SK-N-SH (cell line): ENCODE results near the gene DYNC1H1. TPM values are rescaled to one million over a fixed set of nuclear protein-coding genes. Genes with fewer than 3 reads are reported as not detected.

ENCODE experiments used
- CTCF ChIA-PET: fragments of 300-600, 350-600 bp; formaldehyde crosslinking; extraction: SDS; loops from one replicate; lab custom pipeline; 2021; lab: Yijun Ruan, JAX
- POLR2A ChIA-PET: fragments of 350-600 bp; sonication (Branson Sonifier 250); formaldehyde crosslinking; extraction: SDS; loops from one replicate; lab custom pipeline; 2020; ENCODE audit warnings: antibody characterized with exemption, inconsistent platforms; lab: Yijun Ruan, JAX
- DNase-seq: peaks from one replicate; pipeline ENCODE4 v3.0.0; 2012
- H2AFZ ChIP-seq: fragments of 200-600 bp; sonication (generic); 2 replicates; pipeline ENCODE4 v1.8.1; 2016; ENCODE audit warnings: antibody characterized with exemption, mild to moderate bottlenecking, low read depth
- H3F3A ChIP-seq: fragments of 200-600 bp; sonication (generic); replicated peaks from 2 replicates; pipeline ENCODE3; 2016; ENCODE audit warnings: antibody characterized with exemption, mild to moderate bottlenecking; ENCODE audit not compliant: insufficient read depth
- H3K27ac ChIP-seq, 2 experiments: fragments of 200-500 bp in 1 of 2; fragments of 200-600 bp in 1 of 2; sonication (Bioruptor generic) in 1 of 2; sonication (generic), shearing (Covaris generic) in 1 of 2; 2 replicates each; pipeline versions ENCODE4 v1.5.1 to v1.6.1; 2014 to 2016; ENCODE audit warnings: low read depth in 2 of 2, inconsistent platforms in 1 of 2, low read length in 1 of 2, mild to moderate bottlenecking in 1 of 2, mixed read lengths in 1 of 2
- H3K27me3 ChIP-seq: fragments of 200-600 bp; sonication (generic), shearing (Covaris generic); 2 replicates; pipeline ENCODE4 v1.6.1; 2016; ENCODE audit warnings: mixed run types; ENCODE audit not compliant: insufficient read depth
- H3K36me3 ChIP-seq, 2 experiments: fragments of 200-500 bp in 1 of 2; fragments of 200-600 bp in 1 of 2; sonication (Bioruptor generic) in 1 of 2; sonication (generic) in 1 of 2; replicated peaks in 1 of 2; 2 replicates each; pipeline versions ENCODE3 to v1.5.1; 2014 to 2016; ENCODE audit warnings: low read length in 1 of 2, mild to moderate bottlenecking in 1 of 2; ENCODE audit not compliant: insufficient read depth in 2 of 2, control insufficient read depth in 1 of 2
- H3K4me1 ChIP-seq, 2 experiments: fragments of 200-500 bp in 1 of 2; fragments of 200-600 bp in 1 of 2; sonication (Bioruptor generic) in 1 of 2; sonication (generic), shearing (Covaris generic) in 1 of 2; 2 replicates each; pipeline versions ENCODE4 v1.5.1 to v1.6.1; 2014 to 2016; ENCODE audit warnings: low read depth in 1 of 2, low read length in 1 of 2, mixed run types in 1 of 2; ENCODE audit not compliant: insufficient read depth in 2 of 2, control insufficient read depth in 1 of 2
- H3K4me2 ChIP-seq: fragments of 200-600 bp; sonication (generic), shearing (Covaris generic); 2 replicates; pipeline ENCODE4 v1.6.1; 2017; ENCODE audit warnings: mixed run types
- H3K4me3 ChIP-seq, 2 experiments: fragments of 200-500 bp in 1 of 2; fragments of 200-600 bp in 1 of 2; sonication (Bioruptor generic) in 1 of 2; sonication (generic), shearing (Covaris generic) in 1 of 2; 2 replicates each; pipeline versions ENCODE4 v1.5.1 to v1.8.1; 2014 to 2016; ENCODE audit warnings: low read depth in 2 of 2, inconsistent platforms in 1 of 2, low read length in 1 of 2, mild to moderate bottlenecking in 1 of 2, mixed read lengths in 1 of 2, moderate library complexity in 1 of 2
- H3K79me2 ChIP-seq: fragments of 200-600 bp; sonication (generic); 2 replicates; pipeline ENCODE4 v1.8.1; 2017; ENCODE audit warnings: mild to moderate bottlenecking; ENCODE audit not compliant: insufficient read depth
- H3K9ac ChIP-seq: fragments of 200-600 bp; sonication (generic); 2 replicates; pipeline ENCODE4 v1.6.1; 2017; ENCODE audit warnings: mixed run types
- H3K9me2 ChIP-seq: fragments of 200-600 bp; sonication (generic); 2 replicates; pipeline ENCODE4 v1.6.1; 2017; ENCODE audit warnings: mixed run types
- H3K9me3 ChIP-seq: fragments of 200-600 bp; sonication (generic); 2 replicates; pipeline ENCODE4 v1.6.1; 2017; ENCODE audit warnings: mixed run types, mild to moderate bottlenecking, moderate library complexity
- H4K20me1 ChIP-seq: fragments of 200-600 bp; sonication (generic); 2 replicates; pipeline ENCODE4 v1.6.1; 2017; ENCODE audit warnings: mild to moderate bottlenecking, mixed run types; ENCODE audit not compliant: insufficient read depth
- EZH2phosphoT487 ChIP-seq: fragments of 200-600 bp; sonication (generic); IDR thresholded peaks from 2 replicates; pipeline ENCODE4 v1.6.1; 2017; ENCODE audit warnings: low read depth, mixed run types, mild to moderate bottlenecking, antibody characterized with exemption, moderate library complexity, borderline replicate concordance
- FOSL2 ChIP-seq: IDR thresholded peaks from 2 replicates; pipeline ENCODE4 v1.4.0; 2012; ENCODE audit warnings: low read depth, mild to moderate bottlenecking, moderate library complexity, borderline replicate concordance
- FOXM1 ChIP-seq: IDR thresholded peaks from 2 replicates; pipeline ENCODE4 v1.4.0; 2012; ENCODE audit warnings: low read depth, mild to moderate bottlenecking
- GATA2 ChIP-seq: sonication (generic); formaldehyde crosslinking; IDR thresholded peaks from 2 replicates; pipeline ENCODE4 v1.5.0; 2020; ENCODE audit warnings: mild to moderate bottlenecking, missing genetic modification reagents
- NFIC ChIP-seq: IDR thresholded peaks from 2 replicates; pipeline ENCODE4 v1.4.0; 2012; ENCODE audit warnings: borderline replicate concordance
- NRF1 ChIP-seq: IDR thresholded peaks from 2 replicates; pipeline ENCODE4 v1.6.1; 2012; ENCODE audit warnings: low read depth, mild to moderate bottlenecking, low read length
- RAD21 ChIP-seq: IDR thresholded peaks from 2 replicates; pipeline ENCODE4 v1.6.1; 2012; ENCODE audit warnings: mild to moderate bottlenecking, low read length
- RCOR1 ChIP-seq: fragments of 150-350 bp; IDR thresholded peaks from 2 replicates; pipeline ENCODE4 v1.6.1; 2017; ENCODE audit warnings: antibody characterized with exemption, low read length
- RFX5 ChIP-seq: IDR thresholded peaks from 2 replicates; pipeline ENCODE4 v1.6.1; 2012; ENCODE audit warnings: mild to moderate bottlenecking, improper control_type of control experiment, low read length
- RXRA ChIP-seq: IDR thresholded peaks from 2 replicates; pipeline ENCODE4 v1.4.0; 2012; ENCODE audit warnings: low read depth, mild to moderate bottlenecking, borderline replicate concordance
- SIN3A ChIP-seq: IDR thresholded peaks from 2 replicates; pipeline ENCODE4 v1.6.1; 2012; ENCODE audit warnings: low read depth, mild to moderate bottlenecking, low read length, moderate library complexity, borderline replicate concordance
- SMC3 ChIP-seq: IDR thresholded peaks from 2 replicates; pipeline ENCODE4 v1.6.1; 2012; ENCODE audit warnings: low read depth, low read length, improper control_type of control experiment
- TAF1 ChIP-seq: IDR thresholded peaks from 2 replicates; pipeline ENCODE4 v1.6.1; 2012; ENCODE audit warnings: low read depth, mild to moderate bottlenecking, low read length, moderate library complexity, borderline replicate concordance
- TCF12 ChIP-seq: IDR thresholded peaks from 2 replicates; pipeline ENCODE4 v1.4.0; 2012
- YY1 ChIP-seq: IDR thresholded peaks from 2 replicates; pipeline ENCODE4 v1.4.0; 2012; ENCODE audit warnings: low read depth, mild to moderate bottlenecking
- WGBS: methylation state at CpG from one replicate; pipeline ENCODE4 v1.1.6; 2017; ENCODE audit warnings: low lambda C conversion rate; 5-methylcytosine and 5-hydroxymethylcytosine counted together
- polyA plus RNA-seq, 3 experiments: library from polyadenylated mRNA; depleted of rRNA; stranded (reverse); fragments of >200 nt; gene quantifications; 2 replicates each; pipeline ENCODE4 v1.2.3, GENCODE V29; 2012
- TF ChIP-seq, protein P1 (sequence below): IDR thresholded peaks from 2 replicates; pipeline ENCODE4 v1.4.0; 2012; ENCODE audit warnings: low read depth, borderline replicate concordance
- TF ChIP-seq, protein P2 (sequence below): IDR thresholded peaks from 2 replicates; pipeline ENCODE4 v1.6.1; 2012; ENCODE audit warnings: mild to moderate bottlenecking, low read depth, low read length, moderate library complexity
- TF ChIP-seq, protein P3 (sequence below): fragments of 150-350 bp; IDR thresholded peaks from 2 replicates; pipeline ENCODE4 v1.6.1; 2016; ENCODE audit warnings: mild to moderate bottlenecking, low read depth, low read length

DYNC1H1 gene
- polyA plus RNA-seq, 1 of the 3 experiments (the other 2 are of a cell fraction): 140 TPM

DNA sequence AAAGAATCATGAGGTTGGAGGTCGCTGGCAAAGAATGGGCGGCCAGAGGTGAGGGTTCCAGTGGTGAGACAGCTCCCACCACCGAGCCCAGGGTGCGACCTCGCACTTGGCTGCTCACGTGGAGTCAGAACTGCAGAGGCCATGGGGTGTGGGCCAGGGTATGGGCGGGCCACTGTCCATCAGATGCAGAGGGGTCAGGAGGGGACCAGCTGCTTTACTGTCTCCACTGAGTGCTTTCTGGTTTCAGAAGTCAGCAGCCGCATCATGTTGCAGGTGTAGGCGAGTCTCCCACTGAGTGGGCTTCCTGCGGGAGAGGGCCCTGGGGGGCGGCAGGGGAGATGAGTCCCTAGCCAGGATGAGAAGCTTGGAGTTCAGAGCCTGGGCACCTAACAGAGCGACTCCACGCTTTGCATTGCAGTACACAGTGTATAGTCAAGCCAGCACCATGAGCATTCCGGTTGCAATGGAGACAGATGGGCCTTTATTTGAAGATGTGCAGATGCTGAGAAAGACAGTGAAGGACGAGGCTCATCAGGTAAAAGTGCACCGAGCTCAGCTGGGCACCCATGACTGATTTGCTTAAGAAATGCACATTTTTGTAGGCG, 46.9 kb upstream of the DYNC1H1 start:
- 92% methylated on average over 16 of the region's 17 CpGs for WGBS
- H3K27ac ChIP-seq: no peak overlapping the region
- H3F3A ChIP-seq: no peaks in the 10 kb centered on the region
- CTCF ChIA-PET: interaction anchor here (1.1 to 2.5 kb wide), 2 partner anchors 147 to 179 kb away, joined by 3 to 6 read pairs; no protein-coding TSS in a partner anchor
- no peaks in the 10 kb centered on the region for H3K9me3 ChIP-seq
- POLR2A ChIA-PET: no interaction called here
- DNase-seq: no peak
- H3K4me1 ChIP-seq: no peaks in the 10 kb centered on the region
- peaks cover 24 to 32% of the 10 kb centered on the region in 2 experiments for H3K36me3 ChIP-seq
- no peak overlapping the region for H3K4me2 ChIP-seq
- H3K9me2 ChIP-seq: no peaks in the 10 kb centered on the region
- H3K4me3 ChIP-seq: no peak overlapping the region
- H3K9ac ChIP-seq: no peak overlapping the region
- H3K79me2 ChIP-seq: no peaks in the 10 kb centered on the region
- H2AFZ ChIP-seq: no peak overlapping the region
- no peaks in the 10 kb centered on the region for H4K20me1 ChIP-seq
- no peaks in the 10 kb centered on the region for H3K27me3 ChIP-seq
- TF ChIP-seq YY1: no peak
- TF ChIP-seq EZH2phosphoT487: no peak
- no peak for TF ChIP-seq RFX5
- TF ChIP-seq NFIC: no peak
- TF ChIP-seq, protein P1, sequence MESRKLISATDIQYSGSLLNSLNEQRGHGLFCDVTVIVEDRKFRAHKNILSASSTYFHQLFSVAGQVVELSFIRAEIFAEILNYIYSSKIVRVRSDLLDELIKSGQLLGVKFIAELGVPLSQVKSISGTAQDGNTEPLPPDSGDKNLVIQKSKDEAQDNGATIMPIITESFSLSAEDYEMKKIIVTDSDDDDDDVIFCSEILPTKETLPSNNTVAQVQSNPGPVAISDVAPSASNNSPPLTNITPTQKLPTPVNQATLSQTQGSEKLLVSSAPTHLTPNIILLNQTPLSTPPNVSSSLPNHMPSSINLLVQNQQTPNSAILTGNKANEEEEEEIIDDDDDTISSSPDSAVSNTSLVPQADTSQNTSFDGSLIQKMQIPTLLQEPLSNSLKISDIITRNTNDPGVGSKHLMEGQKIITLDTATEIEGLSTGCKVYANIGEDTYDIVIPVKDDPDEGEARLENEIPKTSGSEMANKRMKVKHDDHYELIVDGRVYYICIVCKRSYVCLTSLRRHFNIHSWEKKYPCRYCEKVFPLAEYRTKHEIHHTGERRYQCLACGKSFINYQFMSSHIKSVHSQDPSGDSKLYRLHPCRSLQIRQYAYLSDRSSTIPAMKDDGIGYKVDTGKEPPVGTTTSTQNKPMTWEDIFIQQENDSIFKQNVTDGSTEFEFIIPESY: no peak
- TF ChIP-seq FOSL2: no peak
- TF ChIP-seq RCOR1: no peak
- TF ChIP-seq SMC3: no peak
- TF ChIP-seq TCF12: no peak
- no peak for TF ChIP-seq RAD21
- no peak for TF ChIP-seq NRF1
- no peak for TF ChIP-seq FOXM1
- no peak for TF ChIP-seq TAF1
- TF ChIP-seq, protein P2, sequence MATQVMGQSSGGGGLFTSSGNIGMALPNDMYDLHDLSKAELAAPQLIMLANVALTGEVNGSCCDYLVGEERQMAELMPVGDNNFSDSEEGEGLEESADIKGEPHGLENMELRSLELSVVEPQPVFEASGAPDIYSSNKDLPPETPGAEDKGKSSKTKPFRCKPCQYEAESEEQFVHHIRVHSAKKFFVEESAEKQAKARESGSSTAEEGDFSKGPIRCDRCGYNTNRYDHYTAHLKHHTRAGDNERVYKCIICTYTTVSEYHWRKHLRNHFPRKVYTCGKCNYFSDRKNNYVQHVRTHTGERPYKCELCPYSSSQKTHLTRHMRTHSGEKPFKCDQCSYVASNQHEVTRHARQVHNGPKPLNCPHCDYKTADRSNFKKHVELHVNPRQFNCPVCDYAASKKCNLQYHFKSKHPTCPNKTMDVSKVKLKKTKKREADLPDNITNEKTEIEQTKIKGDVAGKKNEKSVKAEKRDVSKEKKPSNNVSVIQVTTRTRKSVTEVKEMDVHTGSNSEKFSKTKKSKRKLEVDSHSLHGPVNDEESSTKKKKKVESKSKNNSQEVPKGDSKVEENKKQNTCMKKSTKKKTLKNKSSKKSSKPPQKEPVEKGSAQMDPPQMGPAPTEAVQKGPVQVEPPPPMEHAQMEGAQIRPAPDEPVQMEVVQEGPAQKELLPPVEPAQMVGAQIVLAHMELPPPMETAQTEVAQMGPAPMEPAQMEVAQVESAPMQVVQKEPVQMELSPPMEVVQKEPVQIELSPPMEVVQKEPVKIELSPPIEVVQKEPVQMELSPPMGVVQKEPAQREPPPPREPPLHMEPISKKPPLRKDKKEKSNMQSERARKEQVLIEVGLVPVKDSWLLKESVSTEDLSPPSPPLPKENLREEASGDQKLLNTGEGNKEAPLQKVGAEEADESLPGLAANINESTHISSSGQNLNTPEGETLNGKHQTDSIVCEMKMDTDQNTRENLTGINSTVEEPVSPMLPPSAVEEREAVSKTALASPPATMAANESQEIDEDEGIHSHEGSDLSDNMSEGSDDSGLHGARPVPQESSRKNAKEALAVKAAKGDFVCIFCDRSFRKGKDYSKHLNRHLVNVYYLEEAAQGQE: no peak
- TF ChIP-seq, protein P3, sequence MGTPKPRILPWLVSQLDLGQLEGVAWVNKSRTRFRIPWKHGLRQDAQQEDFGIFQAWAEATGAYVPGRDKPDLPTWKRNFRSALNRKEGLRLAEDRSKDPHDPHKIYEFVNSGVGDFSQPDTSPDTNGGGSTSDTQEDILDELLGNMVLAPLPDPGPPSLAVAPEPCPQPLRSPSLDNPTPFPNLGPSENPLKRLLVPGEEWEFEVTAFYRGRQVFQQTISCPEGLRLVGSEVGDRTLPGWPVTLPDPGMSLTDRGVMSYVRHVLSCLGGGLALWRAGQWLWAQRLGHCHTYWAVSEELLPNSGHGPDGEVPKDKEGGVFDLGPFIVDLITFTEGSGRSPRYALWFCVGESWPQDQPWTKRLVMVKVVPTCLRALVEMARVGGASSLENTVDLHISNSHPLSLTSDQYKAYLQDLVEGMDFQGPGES: no peak
- TF ChIP-seq SIN3A: no peak
- TF ChIP-seq RXRA: no peak
- no peak for TF ChIP-seq GATA2 (CRISPR knock-in tag)
